C4-2B (cell line): Measurements from ENCODE around the gene CAST.
A peak's percentile ranks its signal among the peaks of the same experiment; 100 is the strongest.

Experiments used
- H3K27ac ChIP-seq: fragments of 450-650 bp; 2 replicates; pipeline ENCODE4 v1.5.1; 2017
- CTCF ChIP-seq: fragments of 450-650 bp; conservative IDR thresholded peaks from 2 replicates; pipeline ENCODE4 v1.5.1; 2017; ENCODE audit warnings: mild to moderate bottlenecking
- ZFX ChIP-seq: fragments of 450-650 bp; IDR thresholded peaks from 2 replicates; pipeline ENCODE4 v1.6.1; 2017

Gene CAST

GRCh38 chr5:96725257-96725656 is 63.1 kb downstream of the CAST start:
- TF ChIP-seq ZFX, result no peak
- TF ChIP-seq CTCF, result no peak
- no peak overlapping the region for H3K27ac ChIP-seq

- no peak for TF ChIP-seq CTCF
- TF ChIP-seq ZFX, result no peak
- no peak overlapping the region for H3K27ac ChIP-seq
These were observed 64.6 kb downstream of the CAST start for GRCh38 chr5:96726802-96727201.

- TF ChIP-seq CTCF, result peak; percentile 48
- no peak for TF ChIP-seq ZFX
- no peak overlapping the region for H3K27ac ChIP-seq
These were observed 67.0 kb downstream of the CAST start for GRCh38 chr5:96729156-96729555.

- no peak for TF ChIP-seq CTCF
- no peak overlapping the region for H3K27ac ChIP-seq
These were observed 68.4 kb downstream of the CAST start for GRCh38 chr5:96730586-96730985.

GRCh38 chr5:96733771-96734500 is 71.8 kb downstream of the CAST start:
- H3K27ac ChIP-seq, result no peak overlapping the region

GRCh38 chr5:96734871-96735325 is 72.7 kb downstream of the CAST start:
- H3K27ac ChIP-seq, result no peak overlapping the region; the same call in 1 of the 2 replicates
- TF ChIP-seq CTCF, result no peak
- TF ChIP-seq ZFX, result no peak

More at GRCh38 chr5:96733771-96734500, 71.8 kb downstream of the CAST start:
- TF ChIP-seq CTCF (no peak), ZFX (no peak)

- H3K27ac ChIP-seq, result no peak overlapping the region
- TF ChIP-seq CTCF (no peak), ZFX (no peak)
These were observed 74.8 kb downstream of the CAST start for GRCh38 chr5:96736937-96737336.
